Hepatocyte (in vitro differentiated cells): Measurements from ENCODE around the gene OSBP2. TPM values are rescaled to one million over a fixed set of nuclear protein-coding genes. Genes with fewer than 3 reads are reported as not detected.

ENCODE experiments used
- DNase-seq: peaks from one replicate; pipeline ENCODE4 v3.0.0-alpha.2; 2016; ENCODE audit warnings: low spot score
- H2AFZ ChIP-seq: fragments of 200-600 bp; sonication (generic); 2 replicates; pipeline ENCODE4 v1.6.0; 2016; ENCODE audit warnings: antibody characterized with exemption, mild to moderate bottlenecking
- H3K27ac ChIP-seq: fragments of 200-600 bp; sonication (generic); 2 replicates; pipeline ENCODE4 v1.5.1; 2016; ENCODE audit warnings: mild to moderate bottlenecking
- H3K27me3 ChIP-seq: fragments of 200-600 bp; sonication (generic); 2 replicates; pipeline ENCODE4 v1.6.1; 2016
- H3K36me3 ChIP-seq: fragments of 200-600 bp; sonication (generic); replicated peaks from 2 replicates; pipeline ENCODE4 v1.5.1; 2016; ENCODE audit warnings: low read depth; ENCODE audit not compliant: insufficient read depth
- H3K4me1 ChIP-seq: fragments of 200-600 bp; sonication (generic); 2 replicates; pipeline ENCODE4 v1.5.1; 2016; ENCODE audit warnings: mild to moderate bottlenecking, moderate library complexity; ENCODE audit not compliant: insufficient read depth
- H3K4me2 ChIP-seq: fragments of 200-600 bp; sonication (generic); 2 replicates; pipeline ENCODE4 v1.6.0; 2016
- H3K4me3 ChIP-seq: fragments of 200-600 bp; sonication (generic); 2 replicates; pipeline ENCODE4 v1.5.1; 2016; ENCODE audit warnings: mild to moderate bottlenecking
- H3K79me2 ChIP-seq: fragments of 200-600 bp; sonication (generic); 2 replicates; pipeline ENCODE4 v1.6.0; 2017; ENCODE audit warnings: mild to moderate bottlenecking
- H3K9me2 ChIP-seq: fragments of 200-600 bp; sonication (generic); replicated peaks from 2 replicates; pipeline ENCODE4 v1.6.0; 2017; ENCODE audit warnings: mild to moderate bottlenecking; ENCODE audit not compliant: insufficient read depth
- H3K9me3 ChIP-seq: fragments of 200-600 bp; sonication (generic); 2 replicates; pipeline ENCODE4 v1.5.1; 2016; ENCODE audit warnings: low read depth, mild to moderate bottlenecking
- H4K20me1 ChIP-seq: fragments of 200-600 bp; sonication (generic); 2 replicates; pipeline ENCODE4 v1.6.0; 2016; ENCODE audit warnings: mild to moderate bottlenecking; ENCODE audit not compliant: insufficient read depth, poor library complexity, severe bottlenecking
- EZH2 ChIP-seq: fragments of 200-600 bp; sonication (generic); IDR thresholded peaks from 2 replicates; pipeline ENCODE4 v1.6.1; 2016; ENCODE audit warnings: antibody characterized with exemption, mild to moderate bottlenecking, borderline replicate concordance
- EZH2phosphoT487 ChIP-seq: fragments of 200-600 bp; sonication (generic); IDR thresholded peaks from one replicate; pipeline ENCODE4 v1.6.1; 2018; ENCODE audit warnings: antibody characterized with exemption, mild to moderate bottlenecking, low read depth, moderate library complexity; ENCODE audit not compliant: unreplicated experiment, severe bottlenecking
- WGBS: methylation state at CpG from one replicate; pipeline ENCODE4 v1.1.6; 2016; ENCODE audit warnings: low lambda C conversion rate; ENCODE audit errors: missing lambda C conversion rate; 5-methylcytosine and 5-hydroxymethylcytosine counted together
- polyA plus RNA-seq: library from polyadenylated mRNA; unstranded; fragments of >200 nt; fragmentation: Nextera tagmentation; extraction: Ambion mirVana; gene quantifications from 2 replicates; pipeline ENCODE4 v1.2.1, GENCODE V29; 2016
- total RNA-seq: library from RNA; depleted of rRNA; stranded (reverse); fragments of >200 nt; gene quantifications from 2 replicates; pipeline ENCODE4 v1.2.3, GENCODE V29; 2014
- TF ChIP-seq, protein P1 (sequence below): fragments of 200-600 bp; sonication (generic); IDR thresholded peaks from 2 replicates; pipeline ENCODE4 v1.5.1; 2016; ENCODE audit warnings: antibody characterized with exemption, mild to moderate bottlenecking; ENCODE audit not compliant: poor library complexity

OSBP2 gene, protein sequence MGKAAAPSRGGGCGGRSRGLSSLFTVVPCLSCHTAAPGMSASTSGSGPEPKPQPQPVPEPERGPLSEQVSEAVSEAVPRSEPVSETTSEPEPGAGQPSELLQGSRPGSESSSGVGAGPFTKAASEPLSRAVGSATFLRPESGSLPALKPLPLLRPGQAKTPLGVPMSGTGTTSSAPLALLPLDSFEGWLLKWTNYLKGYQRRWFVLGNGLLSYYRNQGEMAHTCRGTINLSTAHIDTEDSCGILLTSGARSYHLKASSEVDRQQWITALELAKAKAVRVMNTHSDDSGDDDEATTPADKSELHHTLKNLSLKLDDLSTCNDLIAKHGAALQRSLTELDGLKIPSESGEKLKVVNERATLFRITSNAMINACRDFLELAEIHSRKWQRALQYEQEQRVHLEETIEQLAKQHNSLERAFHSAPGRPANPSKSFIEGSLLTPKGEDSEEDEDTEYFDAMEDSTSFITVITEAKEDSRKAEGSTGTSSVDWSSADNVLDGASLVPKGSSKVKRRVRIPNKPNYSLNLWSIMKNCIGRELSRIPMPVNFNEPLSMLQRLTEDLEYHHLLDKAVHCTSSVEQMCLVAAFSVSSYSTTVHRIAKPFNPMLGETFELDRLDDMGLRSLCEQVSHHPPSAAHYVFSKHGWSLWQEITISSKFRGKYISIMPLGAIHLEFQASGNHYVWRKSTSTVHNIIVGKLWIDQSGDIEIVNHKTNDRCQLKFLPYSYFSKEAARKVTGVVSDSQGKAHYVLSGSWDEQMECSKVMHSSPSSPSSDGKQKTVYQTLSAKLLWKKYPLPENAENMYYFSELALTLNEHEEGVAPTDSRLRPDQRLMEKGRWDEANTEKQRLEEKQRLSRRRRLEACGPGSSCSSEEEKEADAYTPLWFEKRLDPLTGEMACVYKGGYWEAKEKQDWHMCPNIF
- total RNA-seq (18.8 and 23.0 TPM in 2 replicates), polyA plus RNA-seq (22.4 and 25.5 TPM in 2 replicates)

DNA sequence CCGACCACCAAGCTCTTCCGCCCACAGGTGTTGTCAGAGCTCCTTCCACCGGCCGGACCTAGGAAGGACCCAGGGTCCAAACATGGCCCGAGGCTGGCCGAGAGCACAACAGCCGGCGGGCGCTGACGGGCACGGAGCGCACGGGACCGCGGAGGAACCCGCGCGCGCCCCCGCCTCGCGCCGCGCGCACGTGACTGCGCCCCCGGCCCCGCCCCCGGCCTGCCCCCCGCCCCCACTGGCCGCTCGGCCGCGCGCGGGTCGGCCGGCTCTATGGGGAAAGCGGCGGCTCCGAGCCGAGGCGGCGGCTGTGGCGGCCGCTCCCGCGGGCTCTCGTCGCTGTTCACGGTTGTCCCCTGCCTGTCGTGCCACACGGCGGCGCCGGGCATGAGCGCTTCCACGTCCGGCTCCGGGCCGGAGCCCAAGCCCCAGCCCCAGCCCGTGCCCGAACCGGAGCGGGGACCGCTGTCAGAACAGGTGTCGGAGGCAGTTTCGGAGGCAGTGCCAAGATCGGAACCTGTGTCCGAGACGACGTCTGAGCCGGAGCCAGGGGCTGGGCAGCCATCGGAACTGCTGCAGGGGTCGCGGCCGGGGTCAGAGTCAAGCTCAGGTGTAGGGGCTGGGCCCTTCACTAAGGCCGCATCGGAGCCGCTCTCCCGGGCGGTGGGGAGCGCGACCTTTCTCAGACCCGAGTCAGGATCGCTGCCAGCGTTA is at the start of gene OSBP2:
Gene OSBP2 (plus strand): TSS at position 235 of the 711 bp plus-strand sequence. CDS start 36 bp downstream, at position 271.
- H3K4me1 ChIP-seq = peaks cover 7% of the 10 kb centered on the region
- TF ChIP-seq EZH2phosphoT487 = no peak
- TF ChIP-seq EZH2 = no peak
- TF ChIP-seq, protein P1, sequence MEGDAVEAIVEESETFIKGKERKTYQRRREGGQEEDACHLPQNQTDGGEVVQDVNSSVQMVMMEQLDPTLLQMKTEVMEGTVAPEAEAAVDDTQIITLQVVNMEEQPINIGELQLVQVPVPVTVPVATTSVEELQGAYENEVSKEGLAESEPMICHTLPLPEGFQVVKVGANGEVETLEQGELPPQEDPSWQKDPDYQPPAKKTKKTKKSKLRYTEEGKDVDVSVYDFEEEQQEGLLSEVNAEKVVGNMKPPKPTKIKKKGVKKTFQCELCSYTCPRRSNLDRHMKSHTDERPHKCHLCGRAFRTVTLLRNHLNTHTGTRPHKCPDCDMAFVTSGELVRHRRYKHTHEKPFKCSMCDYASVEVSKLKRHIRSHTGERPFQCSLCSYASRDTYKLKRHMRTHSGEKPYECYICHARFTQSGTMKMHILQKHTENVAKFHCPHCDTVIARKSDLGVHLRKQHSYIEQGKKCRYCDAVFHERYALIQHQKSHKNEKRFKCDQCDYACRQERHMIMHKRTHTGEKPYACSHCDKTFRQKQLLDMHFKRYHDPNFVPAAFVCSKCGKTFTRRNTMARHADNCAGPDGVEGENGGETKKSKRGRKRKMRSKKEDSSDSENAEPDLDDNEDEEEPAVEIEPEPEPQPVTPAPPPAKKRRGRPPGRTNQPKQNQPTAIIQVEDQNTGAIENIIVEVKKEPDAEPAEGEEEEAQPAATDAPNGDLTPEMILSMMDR = peak; percentile 4

DNA sequence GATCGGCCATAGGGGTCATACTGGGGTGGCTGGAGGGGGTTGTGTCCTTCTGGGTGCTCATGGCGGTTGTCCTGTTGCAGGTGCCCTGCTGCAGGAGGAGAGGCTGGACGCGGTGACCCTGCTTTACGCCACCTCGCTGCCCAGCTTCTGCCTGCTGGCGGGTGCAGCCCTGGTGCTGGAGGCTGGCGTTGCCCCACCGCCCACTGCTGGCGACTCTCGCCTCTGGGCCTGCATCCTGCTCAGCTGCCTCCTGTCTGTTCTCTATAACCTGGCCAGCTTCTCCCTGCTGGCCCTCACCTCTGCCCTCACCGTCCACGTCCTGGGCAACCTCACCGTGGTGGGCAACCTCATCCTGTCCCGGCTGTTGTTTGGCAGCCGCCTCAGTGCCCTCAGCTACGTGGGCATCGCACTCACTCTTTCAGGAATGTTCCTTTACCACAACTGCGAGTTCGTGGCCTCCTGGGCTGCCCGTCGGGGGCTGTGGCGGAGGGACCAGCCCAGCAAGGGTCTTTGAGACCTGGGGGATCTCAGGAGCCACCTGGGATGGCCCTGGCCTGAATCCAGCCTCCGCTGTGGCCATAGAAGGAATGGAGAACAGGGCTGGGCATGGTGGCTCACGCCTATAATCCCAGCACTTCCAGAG is 48.0 kb upstream of the OSBP2 start:
- Histone ChIP-seq H3K27me3 (no peaks in the 10 kb centered on the region), H3K4me3 (no peak overlapping the region), H3K36me3 (no peaks in the 10 kb centered on the region), H2AFZ (no peak overlapping the region), H3K4me1 (peaks cover 5% of the 10 kb centered on the region), H3K79me2 (no peaks in the 10 kb centered on the region), H3K27ac (no peak overlapping the region), H4K20me1 (no peaks in the 10 kb centered on the region), H3K9me2 (no peaks in the 10 kb centered on the region), H3K4me2 (no peak overlapping the region), H3K9me3 (no peaks in the 10 kb centered on the region)
- TF ChIP-seq, protein P1 = no peak
- no peak for TF ChIP-seq EZH2
- TF ChIP-seq EZH2phosphoT487 = no peak
- WGBS = 95% methylated on average over 25 of the region's 25 CpGs
- DNase-seq = no peak

More for the DNA sequence above, at the start of gene OSBP2:
- Histone ChIP-seq H3K27ac (peak within 1 kb of the TSS; percentile 92), H3K9me2 (no peaks in the 10 kb centered on the region), H3K27me3 (peaks cover 3% of the 10 kb centered on the region), H4K20me1 (no peaks in the 10 kb centered on the region), H2AFZ (peak within 1 kb of the TSS; percentile 100), H3K9me3 (no peaks in the 10 kb centered on the region), H3K36me3 (no peaks in the 10 kb centered on the region), H3K4me2 (peak within 1 kb of the TSS; percentile 99), H3K4me3 (peak within 1 kb of the TSS; percentile 87), H3K79me2 (no peaks in the 10 kb centered on the region)
- 2% methylated on average over 42 of the region's 88 CpGs for WGBS
- DNase-seq = peak; percentile 77

DNA sequence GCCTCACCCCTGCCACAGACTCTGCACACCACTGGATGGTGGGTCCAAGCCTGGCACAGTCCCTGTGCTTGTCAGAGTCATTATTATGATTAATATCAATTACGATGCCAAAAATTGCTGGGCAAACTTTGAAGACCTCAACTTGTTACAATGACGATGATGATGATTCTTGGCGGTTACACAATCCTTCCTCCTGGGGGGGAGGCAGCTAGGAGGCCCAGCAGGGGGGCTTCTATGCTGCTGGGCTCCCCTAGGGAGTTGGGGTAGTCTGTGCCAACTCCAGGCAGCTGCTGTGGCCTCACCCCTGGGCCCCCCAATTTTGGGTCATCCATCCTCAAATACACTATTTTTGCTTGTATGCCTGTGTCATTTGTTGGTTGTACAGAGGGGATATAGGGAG is 47.1 kb upstream of the OSBP2 start:
- no peak overlapping the region for H3K4me3 ChIP-seq
- H3K4me1 ChIP-seq = peaks cover 5% of the 10 kb centered on the region
- DNase-seq = no peak
- WGBS = 90% methylated on average over 3 of the region's 3 CpGs
- no peak overlapping the region for H2AFZ ChIP-seq
- TF ChIP-seq EZH2 = no peak
- TF ChIP-seq EZH2phosphoT487 = no peak
- TF ChIP-seq, protein P1 = no peak
- H3K27me3 ChIP-seq = no peaks in the 10 kb centered on the region
- no peak overlapping the region for H3K4me2 ChIP-seq
- H3K79me2 ChIP-seq = no peaks in the 10 kb centered on the region
- H4K20me1 ChIP-seq = no peaks in the 10 kb centered on the region
- no peaks in the 10 kb centered on the region for H3K9me2 ChIP-seq
- no peaks in the 10 kb centered on the region for H3K9me3 ChIP-seq
- no peaks in the 10 kb centered on the region for H3K36me3 ChIP-seq
- H3K27ac ChIP-seq = no peak overlapping the region
